Esophagus muscularis mucosa (tissue), 4 donors: Measurements from ENCODE around the gene RAPGEF1. TPM values are rescaled to one million over a fixed set of nuclear protein-coding genes. Genes with fewer than 3 reads are reported as not detected.

Source experiments
- DNase-seq: peaks from one replicate; pipeline ENCODE4 v3.0.0-alpha.2; 2017; ENCODE audit errors: extremely low spot score
- H3K27ac ChIP-seq, 4 donors: fragments of 200-600 bp; sonication (generic); replicated peaks in 1 of 4; 1 replicate in 3 of 4; 2 replicates in 1 of 4; pipeline ENCODE4 v1.5.1; 2016 to 2019; ENCODE audit warnings: mild to moderate bottlenecking in 1 of 4
- H3K27me3 ChIP-seq, 4 donors: fragments of 200-600 bp; sonication (generic); one replicate each; pipeline versions ENCODE4 v1.5.1 to v1.6.0; 2016 to 2019
- H3K36me3 ChIP-seq, 4 donors: fragments of 200-600 bp; sonication (generic); one replicate each; pipeline ENCODE4 v1.5.1; 2016 to 2019
- H3K4me1 ChIP-seq, 4 donors: fragments of 200-600 bp; sonication (generic); one replicate each; pipeline ENCODE4 v1.5.1; 2016 to 2019
- H3K4me3 ChIP-seq, 4 donors: fragments of 200-600 bp; sonication (generic); 1 replicate in 2 of 4; 2 replicates in 2 of 4; pipeline ENCODE4 v1.5.1; 2016 to 2019; ENCODE audit warnings: mild to moderate bottlenecking in 4 of 4, moderate library complexity in 1 of 4
- H3K9me3 ChIP-seq, 4 donors: fragments of 200-600 bp; sonication (generic); 1 replicate in 3 of 4; 2 replicates in 1 of 4; pipeline ENCODE4 v1.5.1; 2016 to 2019
- CTCF ChIP-seq, 3 experiments: fragments of 200-600 bp in 2 of 3; fragments of 450-650 bp in 1 of 3; sonication (generic) in 2 of 3; IDR thresholded peaks; one replicate each; pipeline ENCODE4 v1.5.1; 2017 to 2019; ENCODE audit warnings: antibody characterized with exemption in 3 of 3, mild to moderate bottlenecking in 2 of 3, moderate library complexity in 1 of 3
- EP300 ChIP-seq: sonication (generic); formaldehyde crosslinking; IDR thresholded peaks from one replicate; pipeline ENCODE4 v1.6.1; 2017; ENCODE audit warnings: antibody characterized with exemption
- POLR2A ChIP-seq: fragments of 450-650 bp; IDR thresholded peaks from one replicate; pipeline ENCODE4 v1.6.1; 2017; ENCODE audit warnings: antibody characterized with exemption, moderate library complexity, mild to moderate bottlenecking, low read depth
- POLR2AphosphoS5 ChIP-seq, 2 donors: sonication (generic); formaldehyde crosslinking; IDR thresholded peaks; one replicate each; pipeline ENCODE4 v1.6.1; 2017; ENCODE audit warnings: antibody characterized with exemption in 2 of 2
- WGBS: methylation state at CpG from one replicate; pipeline ENCODE4 v1.1.5; 2018; 5-methylcytosine and 5-hydroxymethylcytosine counted together
- intact Hi-C: fragments of 100-400 bp; cut with DNase I; formaldehyde crosslinking; loops from one replicate; pipeline ENCODE4 v1.15.1; 2023
- total RNA-seq, 4 donors: library from RNA; depleted of rRNA; stranded (reverse); fragments of >200 nt; gene quantifications; one replicate each; pipeline versions ENCODE4 v1.1.0 to v1.2.1, GENCODE V29; 2016

RAPGEF1 gene
- total RNA-seq, 4 donors from 2014 or later: 66.6 to 138 (median 101) TPM

- WGBS: 84% methylated on average over 18 of the region's 18 CpGs
- H3K9me3 ChIP-seq: no peaks in the 10 kb centered on the region
- H3K36me3 ChIP-seq: peaks cover 8 to 72% (median 45%) of the 10 kb centered on the region in 4 donors
- TF ChIP-seq CTCF (IDR thresholded peaks at IDR 0.05): no peak
- TF ChIP-seq POLR2A: no peak
- TF ChIP-seq EP300: no peak
- TF ChIP-seq POLR2AphosphoS5 (IDR thresholded peaks at IDR 0.05): no peak
- intact Hi-C loops: no loop called here
- peak overlapping the region in 1 of 4 donors; percentile 13 for H3K27ac ChIP-seq
- H3K27me3 ChIP-seq: no peaks in the 10 kb centered on the region
- H3K4me1 ChIP-seq: peaks cover 11 to 33% (median 21%) of the 10 kb centered on the region in 4 donors
- DNase-seq: no peak
- H3K4me3 ChIP-seq: no peak overlapping the region
These were observed 98.0 kb downstream of the RAPGEF1 start for GRCh38 chr9:131641618-131642495.

- no peak for DNase-seq
- Histone ChIP-seq H3K27me3 (no peaks in the 10 kb centered on the region), H3K36me3 (peaks cover 8 to 68% (median 42%) of the 10 kb centered on the region in 4 donors), H3K4me3 (no peak overlapping the region), H3K4me1 (peaks cover 14 to 35% (median 23%) of the 10 kb centered on the region in 4 donors), H3K27ac (no peak overlapping the region), H3K9me3 (no peaks in the 10 kb centered on the region)
- intact Hi-C loops: no loop called here
- TF ChIP-seq POLR2AphosphoS5 (IDR thresholded peaks at IDR 0.05) (no peak), CTCF (IDR thresholded peaks at IDR 0.05) (no peak), POLR2A (no peak), EP300 (no peak)
- 82% methylated on average over 11 of the region's 11 CpGs for WGBS
These were observed 99.3 kb downstream of the RAPGEF1 start for GRCh38 chr9:131640438-131641137.

- intact Hi-C loops: no loop called here
- no peak for DNase-seq
- WGBS: 75% methylated on average over 9 of the region's 9 CpGs
- Histone ChIP-seq H3K4me1 (peaks cover 14 to 35% (median 24%) of the 10 kb centered on the region in 4 donors), H3K9me3 (no peaks in the 10 kb centered on the region), H3K27me3 (no peaks in the 10 kb centered on the region), H3K36me3 (peaks cover 8 to 62% (median 39%) of the 10 kb centered on the region in 4 donors), H3K4me3 (no peak overlapping the region), H3K27ac (no peak overlapping the region)
- no peak for TF ChIP-seq EP300
- no peak for TF ChIP-seq CTCF (IDR thresholded peaks at IDR 0.05)
- TF ChIP-seq POLR2A: no peak
- TF ChIP-seq POLR2AphosphoS5 (IDR thresholded peaks at IDR 0.05): no peak
These were observed 100.0 kb downstream of the RAPGEF1 start for GRCh38 chr9:131639769-131640437.

GRCh38 chr9:131636593-131636992, 103.3 kb downstream of the RAPGEF1 start:
- 86% methylated on average over 6 of the region's 6 CpGs for WGBS
- peak overlapping the region; percentile 71 to 78 (median 72) for H3K27ac ChIP-seq
- DNase-seq: no peak

More at GRCh38 chr9:131636593-131636992, 103.3 kb downstream of the RAPGEF1 start:
- H3K36me3 ChIP-seq: peaks cover 8 to 65% (median 20%) of the 10 kb centered on the region in 4 donors
- H3K4me3 ChIP-seq: no peak overlapping the region
- no peaks in the 10 kb centered on the region for H3K27me3 ChIP-seq
- intact Hi-C loops: no loop called here
- peaks cover 14 to 32% (median 24%) of the 10 kb centered on the region in 4 donors for H3K4me1 ChIP-seq
- TF ChIP-seq POLR2AphosphoS5 (IDR thresholded peaks at IDR 0.05): no peak
- TF ChIP-seq EP300: no peak
- TF ChIP-seq CTCF (IDR thresholded peaks at IDR 0.05): no peak
- TF ChIP-seq POLR2A: no peak
- H3K9me3 ChIP-seq: no peaks in the 10 kb centered on the region
